ENCODE results near the gene CHST15.

DNA sequence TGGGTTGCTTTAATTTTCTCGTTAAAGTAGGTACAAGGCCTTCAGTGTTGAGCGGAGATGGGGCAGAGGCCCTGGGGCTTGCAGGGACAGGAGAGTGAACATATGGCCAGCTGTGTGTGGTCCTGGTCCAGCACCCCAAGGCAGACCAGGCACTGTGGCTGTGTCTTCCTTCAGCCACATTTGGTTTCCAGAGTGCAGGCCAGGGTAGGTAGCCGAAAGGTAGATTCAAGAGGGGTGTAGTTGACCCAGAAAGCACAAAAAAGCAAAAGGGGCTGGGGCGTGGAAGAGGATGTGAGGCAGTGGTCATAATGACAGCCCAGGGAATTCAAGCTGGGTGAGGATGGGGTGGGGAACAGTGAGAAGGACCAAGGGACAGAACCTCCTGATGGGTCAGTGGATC lies 21.3 kb upstream of the CHST15 start:
- TF ChIP-seq, protein P1, sequence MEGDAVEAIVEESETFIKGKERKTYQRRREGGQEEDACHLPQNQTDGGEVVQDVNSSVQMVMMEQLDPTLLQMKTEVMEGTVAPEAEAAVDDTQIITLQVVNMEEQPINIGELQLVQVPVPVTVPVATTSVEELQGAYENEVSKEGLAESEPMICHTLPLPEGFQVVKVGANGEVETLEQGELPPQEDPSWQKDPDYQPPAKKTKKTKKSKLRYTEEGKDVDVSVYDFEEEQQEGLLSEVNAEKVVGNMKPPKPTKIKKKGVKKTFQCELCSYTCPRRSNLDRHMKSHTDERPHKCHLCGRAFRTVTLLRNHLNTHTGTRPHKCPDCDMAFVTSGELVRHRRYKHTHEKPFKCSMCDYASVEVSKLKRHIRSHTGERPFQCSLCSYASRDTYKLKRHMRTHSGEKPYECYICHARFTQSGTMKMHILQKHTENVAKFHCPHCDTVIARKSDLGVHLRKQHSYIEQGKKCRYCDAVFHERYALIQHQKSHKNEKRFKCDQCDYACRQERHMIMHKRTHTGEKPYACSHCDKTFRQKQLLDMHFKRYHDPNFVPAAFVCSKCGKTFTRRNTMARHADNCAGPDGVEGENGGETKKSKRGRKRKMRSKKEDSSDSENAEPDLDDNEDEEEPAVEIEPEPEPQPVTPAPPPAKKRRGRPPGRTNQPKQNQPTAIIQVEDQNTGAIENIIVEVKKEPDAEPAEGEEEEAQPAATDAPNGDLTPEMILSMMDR (IDR thresholded peaks at IDR 0.05; ENCODE audit: insufficient read depth, low read length) = no peak
- no peak for TF ChIP-seq POLR2AphosphoS5 (IDR thresholded peaks at IDR 0.05; ENCODE audit: low read depth)
